GM19099 (cell line): ENCODE data around the gene ANKS1A.

ENCODE experiments used
- POLR2A ChIP-seq: IDR thresholded peaks from 3 replicates; pipeline ENCODE4 v1.6.1; 2011; ENCODE audit warnings: low read depth; ENCODE audit not compliant: insufficient read length; ENCODE audit errors: extremely low read depth

Gene ANKS1A

GRCh38 chr6:35120746-35121145 is 231.7 kb downstream of the ANKS1A start:
- no peak for TF ChIP-seq POLR2A

- TF ChIP-seq POLR2A: no peak
Observed at GRCh38 chr6:35124356-35124755, 235.3 kb downstream of the ANKS1A start.

- TF ChIP-seq POLR2A: no peak
Observed at GRCh38 chr6:35128042-35128441, 239.0 kb downstream of the ANKS1A start.

GRCh38 chr6:35128496-35128895 is 239.4 kb downstream of the ANKS1A start:
- TF ChIP-seq POLR2A: no peak

- TF ChIP-seq POLR2A: no peak
Observed at GRCh38 chr6:35136185-35136584, 247.1 kb downstream of the ANKS1A start.

DNA sequence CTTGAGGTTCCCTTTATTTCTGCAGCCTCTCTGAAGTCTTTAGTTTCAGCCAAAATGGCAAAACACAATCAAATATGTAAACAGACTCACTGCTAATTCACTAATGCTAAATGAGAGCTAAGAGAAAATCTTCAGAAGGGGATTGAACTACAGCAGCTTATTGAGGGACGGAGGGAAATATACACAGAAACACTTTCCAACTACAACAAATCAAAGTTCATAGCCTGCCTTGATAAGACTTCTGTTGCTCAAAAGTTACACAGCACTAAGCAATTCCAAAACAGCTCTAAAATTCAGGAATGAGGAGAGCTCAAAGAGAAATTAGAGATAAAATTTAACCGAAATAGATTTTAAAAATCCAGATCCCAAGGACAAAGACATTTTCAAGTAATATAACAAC is 250.4 kb downstream of the ANKS1A start:
- TF ChIP-seq POLR2A: no peak

GRCh38 chr6:35139924-35140638 is 251.0 kb downstream of the ANKS1A start:
- TF ChIP-seq POLR2A: no peak

DNA sequence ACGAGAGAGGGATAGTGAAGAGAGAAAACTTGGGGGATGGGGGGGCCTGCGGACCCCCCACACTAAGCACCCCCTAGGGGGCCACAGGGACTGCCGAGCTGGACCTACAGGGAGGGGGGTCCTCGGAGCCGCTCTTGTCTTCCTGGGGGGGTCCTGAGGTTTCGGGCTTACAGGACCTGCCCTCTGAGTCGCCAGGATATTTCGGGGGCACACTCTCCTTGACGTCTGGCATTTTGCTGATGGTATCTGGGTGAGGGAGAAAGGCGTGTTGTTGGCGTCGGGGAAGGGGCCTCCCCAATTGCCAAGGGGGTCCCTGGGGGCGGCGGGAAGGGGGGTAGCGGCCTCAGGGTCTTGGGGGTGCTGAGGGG is 251.6 kb downstream of the ANKS1A start:
- no peak for TF ChIP-seq POLR2A
